ENCODE results near the gene HLA-DQB1.
"Not testable (repeated sequence)": the region's sequence is repeated elsewhere in the genome, so short reads cannot be mapped to it uniquely, and the experiment has no call there.

HLA-DQB1 gene

GRCh38 chr6:32666420-32667300 lies at the start of gene HLA-DQB1:
Gene HLA-DQB1 (minus strand): TSS chr6:32666657. CDS start chr6:32666607, 50 bp downstream.
- peak; percentile 18 for DNase-seq (ENCODE audit: low spot score)

- no peak for DNase-seq (ENCODE audit: low spot score)
Measured at GRCh38 chr6:32713241-32713640, 46.8 kb upstream of the HLA-DQB1 start.

- no peak for DNase-seq (ENCODE audit: low spot score)
Measured at GRCh38 chr6:32709625-32710024, 43.2 kb upstream of the HLA-DQB1 start.

GRCh38 chr6:32705164-32705563 lies 38.7 kb upstream of the HLA-DQB1 start:
- not testable (repeated sequence) for DNase-seq (ENCODE audit: low spot score)

- DNase-seq (ENCODE audit: low spot score), result no peak
Measured at GRCh38 chr6:32703347-32703746, 36.9 kb upstream of the HLA-DQB1 start.

- DNase-seq (ENCODE audit: low spot score), result peak; percentile 54
Measured at GRCh38 chr6:32700391-32701040, 34.1 kb upstream of the HLA-DQB1 start.

- no peak for DNase-seq (ENCODE audit: low spot score)
Measured at GRCh38 chr6:32697031-32697430, 30.6 kb upstream of the HLA-DQB1 start.

- peak; percentile 79 for DNase-seq (ENCODE audit: low spot score)
Measured at GRCh38 chr6:32692019-32692418, 25.6 kb upstream of the HLA-DQB1 start.

- peak; percentile 60 for DNase-seq (ENCODE audit: low spot score)
Measured at GRCh38 chr6:32689531-32690501, 23.4 kb upstream of the HLA-DQB1 start.

GRCh38 chr6:32685603-32686002 lies 19.1 kb upstream of the HLA-DQB1 start:
- peak; percentile 91 for DNase-seq (ENCODE audit: low spot score)

GRCh38 chr6:32684246-32684645 lies 17.8 kb upstream of the HLA-DQB1 start:
- DNase-seq (ENCODE audit: low spot score), result no peak

GRCh38 chr6:32680055-32680454 lies 13.6 kb upstream of the HLA-DQB1 start:
- DNase-seq (ENCODE audit: low spot score), result no peak

- DNase-seq (ENCODE audit: low spot score), result no peak
Measured at GRCh38 chr6:32679492-32679891, 13.0 kb upstream of the HLA-DQB1 start.

GRCh38 chr6:32674123-32674522 lies 7.7 kb upstream of the HLA-DQB1 start:
- not testable (repeated sequence) for DNase-seq (ENCODE audit: low spot score)

GRCh38 chr6:32671908-32672307 lies 5.5 kb upstream of the HLA-DQB1 start:
- DNase-seq (ENCODE audit: low spot score), result not testable (repeated sequence)

- no peak for DNase-seq (ENCODE audit: low spot score)
Measured at GRCh38 chr6:32669893-32670292, 3.4 kb upstream of the HLA-DQB1 start.

GRCh38 chr6:32669240-32669639 lies 2.8 kb upstream of the HLA-DQB1 start:
- no peak for DNase-seq (ENCODE audit: low spot score)

- DNase-seq (ENCODE audit: low spot score), result peak; percentile 63
Measured at GRCh38 chr6:32668226-32668747, 1.8 kb upstream of the HLA-DQB1 start.

GRCh38 chr6:32665661-32666060 lies 796 bp downstream of the HLA-DQB1 start:
- DNase-seq (ENCODE audit: low spot score), result no peak

- no peak for DNase-seq (ENCODE audit: low spot score)
Measured at GRCh38 chr6:32664827-32665362, 1.6 kb downstream of the HLA-DQB1 start.

GRCh38 chr6:32664354-32664753 lies 2.1 kb downstream of the HLA-DQB1 start:
- DNase-seq (ENCODE audit: low spot score), result no peak

- no peak for DNase-seq (ENCODE audit: low spot score)
Measured at GRCh38 chr6:32662836-32663235, 3.6 kb downstream of the HLA-DQB1 start.

All from activated CD4-positive, alpha-beta T cell treated with anti-CD3 and anti-CD28 coated beads, Interleukin-2, Interleukin-4, amounts not matched to agents 100 ng/mL and 50 ng/mL, durations not matched to agents 16 hours and 8 hours (primary cell).